CD14-positive monocyte (primary cell): Measurements from ENCODE around the gene ASCC2. TPM values are rescaled to one million over a fixed set of nuclear protein-coding genes. Genes with fewer than 3 reads are reported as not detected.

Experiments used
- DNase-seq, 3 donors: peaks; one replicate each; pipeline ENCODE4 v3.0.0-alpha.2; 2011 to 2022
- H2AFZ ChIP-seq: 2 replicates; pipeline ENCODE4 v1.6.0; 2012; ENCODE audit warnings: mild to moderate bottlenecking, low read depth, low read length, inconsistent platforms; ENCODE audit not compliant: insufficient read depth, poor library complexity, severe bottlenecking
- H3K27ac ChIP-seq, 2 donors: 1 replicate in 1 of 2; 2 replicates in 1 of 2; pipeline ENCODE4 v1.5.1; 2012 to 2013; ENCODE audit warnings: low read length in 2 of 2, control low read depth in 1 of 2, inconsistent platforms in 1 of 2, low read depth in 1 of 2, mild to moderate bottlenecking in 1 of 2
- H3K27me3 ChIP-seq, 2 donors: one replicate each; pipeline versions ENCODE4 v1.6.0 to v1.6.1; 2011 to 2013; ENCODE audit warnings: low read length in 2 of 2; ENCODE audit not compliant: control insufficient read depth in 2 of 2, insufficient read depth in 2 of 2
- H3K36me3 ChIP-seq, 2 donors: replicated peaks in 1 of 2; 1 replicate in 1 of 2; 2 replicates in 1 of 2; pipeline versions ENCODE4 v1.5.1 to v1.6.1; 2012 to 2013; ENCODE audit warnings: low read length in 2 of 2, control low read depth in 1 of 2, inconsistent platforms in 1 of 2, mild to moderate bottlenecking in 1 of 2; ENCODE audit not compliant: insufficient read depth in 2 of 2, control insufficient read depth in 1 of 2
- H3K4me1 ChIP-seq, 2 donors: 1 replicate in 1 of 2; 2 replicates in 1 of 2; pipeline versions ENCODE4 v1.5.1 to v1.6.1; 2012 to 2013; ENCODE audit warnings: low read length in 2 of 2, control low read depth in 1 of 2, inconsistent platforms in 1 of 2, mild to moderate bottlenecking in 1 of 2, moderate library complexity in 1 of 2; ENCODE audit not compliant: insufficient read depth in 2 of 2, control insufficient read depth in 1 of 2
- H3K4me2 ChIP-seq: replicated peaks from 2 replicates; pipeline ENCODE3; 2012; ENCODE audit warnings: low read length, moderate library complexity, mild to moderate bottlenecking; ENCODE audit not compliant: poor library complexity, severe bottlenecking; ENCODE audit errors: extremely low read depth
- H3K4me3 ChIP-seq, 3 experiments: fragments of 200-600 bp in 1 of 3; sonication (generic) in 1 of 3; replicated peaks in 1 of 3; 1 replicate in 2 of 3; 2 replicates in 1 of 3; pipeline ENCODE4 v1.5.1; 2011 to 2013; ENCODE audit warnings: low read length in 3 of 3, mild to moderate bottlenecking in 3 of 3, control low read depth in 2 of 3, low read depth in 2 of 3, inconsistent platforms in 1 of 3, moderate library complexity in 1 of 3
- H3K79me2 ChIP-seq: 2 replicates; pipeline ENCODE4 v1.6.0; 2012; ENCODE audit warnings: mild to moderate bottlenecking, control low read depth, inconsistent platforms, low read length, moderate library complexity; ENCODE audit not compliant: insufficient read depth
- H3K9ac ChIP-seq: 2 replicates; pipeline ENCODE4 v1.6.0; 2017; ENCODE audit warnings: low read length, mild to moderate bottlenecking; ENCODE audit not compliant: insufficient read depth, poor library complexity, severe bottlenecking
- H3K9me3 ChIP-seq, 2 donors: replicated peaks in 1 of 2; 1 replicate in 1 of 2; 2 replicates in 1 of 2; pipeline versions ENCODE4 v1.5.1 to v1.6.1; 2012 to 2013; ENCODE audit warnings: low read length in 2 of 2, control low read depth in 1 of 2; ENCODE audit not compliant: control insufficient read depth in 1 of 2, insufficient read depth in 1 of 2
- H4K20me1 ChIP-seq: 2 replicates; pipeline ENCODE4 v1.6.0; 2012; ENCODE audit warnings: mild to moderate bottlenecking, low read length, control low read depth, moderate library complexity; ENCODE audit not compliant: insufficient read depth
- H3K27ac Mint-ChIP-seq, 7 donors: one replicate each; pipeline ENCODE4 v1.8.0; 2020; ENCODE audit warnings: mild to moderate bottlenecking in 7 of 7, mixed read lengths in 7 of 7, moderate library complexity in 6 of 7, inconsistent platforms in 2 of 7
- H3K27me3 Mint-ChIP-seq, 3 donors: one replicate each; pipeline ENCODE4 v1.8.0; 2021 to 2022; ENCODE audit warnings: low read depth in 3 of 3, mild to moderate bottlenecking in 3 of 3, mixed read lengths in 3 of 3, moderate library complexity in 3 of 3, inconsistent platforms in 1 of 3
- H3K36me3 Mint-ChIP-seq, 2 donors: one replicate each; pipeline ENCODE4 v1.8.0; 2020; ENCODE audit warnings: mixed read lengths in 2 of 2, inconsistent platforms in 1 of 2, mild to moderate bottlenecking in 1 of 2
- H3K4me1 Mint-ChIP-seq: one replicate; pipeline ENCODE4 v1.8.0; 2020; ENCODE audit warnings: mild to moderate bottlenecking, mixed read lengths
- H3K4me3 Mint-ChIP-seq, 2 donors: one replicate each; pipeline ENCODE4 v1.8.0; 2020; ENCODE audit warnings: mild to moderate bottlenecking in 2 of 2, mixed read lengths in 2 of 2, moderate library complexity in 1 of 2
- H3K9me3 Mint-ChIP-seq, 7 donors: one replicate each; pipeline ENCODE4 v1.8.0; 2020 to 2022; ENCODE audit warnings: mixed read lengths in 7 of 7, mild to moderate bottlenecking in 6 of 7, moderate library complexity in 6 of 7, inconsistent platforms in 2 of 7
- CTCF ChIP-seq: fragments of 200-600 bp; IDR thresholded peaks from one replicate; pipeline ENCODE4 v1.8.0; 2022; ENCODE audit warnings: antibody characterized with exemption, mild to moderate bottlenecking
- WGBS: methylation state at CpG from one replicate; pipeline ENCODE4 v1.1.5; 2013; ENCODE audit warnings: missing lambda C conversion rate; ENCODE audit not compliant: insufficient coverage; 5-methylcytosine and 5-hydroxymethylcytosine counted together
- intact Hi-C, 2 donors: fragments of 100-400 bp; cut with micrococcal nuclease; formaldehyde crosslinking; loops; one replicate each; pipeline versions ENCODE4 v1.15.0 to v1.15.1; 2023
- polyA plus RNA-seq, 3 donors: library from polyadenylated mRNA; depleted of rRNA in 1 of 3; unstranded in 2 of 3; stranded (reverse) in 1 of 3; fragments of 300-500 nt in 2 of 3; fragments of >200 nt in 1 of 3; fragmentation: Illumina TruSeq in 2 of 3; gene quantifications; 1 replicate in 2 of 3; 2 replicates in 1 of 3; pipeline ENCODE4 v1.2.3, GENCODE V29; 2012 to 2021

ASCC2 gene
- polyA plus RNA-seq, 3 donors, result 23.8 to 77.2 (median 39.6) TPM

GRCh38 chr22:29846290-29846689, 8.2 kb upstream of the ASCC2 start:
- H3K4me1 Mint-ChIP-seq, result peaks cover 13% of the 10 kb centered on the region
- Histone ChIP-seq H2AFZ (no peak overlapping the region), H3K27ac (no peak overlapping the region), H3K4me3 (no peak overlapping the region), H3K4me2 (no peak overlapping the region), H3K27me3 (no peaks in the 10 kb centered on the region), H3K4me1 (peaks cover 13 to 16% of the 10 kb centered on the region in 2 donors), H3K79me2 (no peaks in the 10 kb centered on the region), H4K20me1 (no peaks in the 10 kb centered on the region), H3K9ac (no peak overlapping the region), H3K9me3 (peaks cover 0 to 10% of the 10 kb centered on the region in 2 donors), H3K36me3 (no peaks in the 10 kb centered on the region)
- peaks cover 0 to 15% (median 6%) of the 10 kb centered on the region in 7 donors for H3K9me3 Mint-ChIP-seq
- DNase-seq, result no peak
- no peak overlapping the region for H3K4me3 Mint-ChIP-seq
- no peak for TF ChIP-seq CTCF
- intact Hi-C loops, result no loop called here
- WGBS, result 86% methylated on average over 2 of the region's 2 CpGs
- no peak overlapping the region for H3K27ac Mint-ChIP-seq
- H3K27me3 Mint-ChIP-seq, result peaks cover 0 to 4% (median 0%) of the 10 kb centered on the region in 3 donors
- peaks cover 2 to 3% of the 10 kb centered on the region in 2 donors for H3K36me3 Mint-ChIP-seq

- H2AFZ ChIP-seq, result no peak overlapping the region
- no peaks in the 10 kb centered on the region for H3K27me3 ChIP-seq
- no peak overlapping the region for H3K4me3 ChIP-seq
- peaks cover 17% of the 10 kb centered on the region for H3K4me1 Mint-ChIP-seq
- peaks cover 2 to 3% of the 10 kb centered on the region in 2 donors for H3K36me3 Mint-ChIP-seq
- 100% methylated on average over 2 of the region's 2 CpGs for WGBS
- peaks cover 13 to 17% of the 10 kb centered on the region in 2 donors for H3K4me1 ChIP-seq
- no peak overlapping the region for H3K4me3 Mint-ChIP-seq
- no peaks in the 10 kb centered on the region for H4K20me1 ChIP-seq
- H3K9ac ChIP-seq, result no peak overlapping the region
- intact Hi-C loops, result no loop called here
- no peaks in the 10 kb centered on the region for H3K36me3 ChIP-seq
- no peak for TF ChIP-seq CTCF
- H3K27ac ChIP-seq, result no peak overlapping the region
- H3K9me3 ChIP-seq, result peaks cover 0 to 10% of the 10 kb centered on the region in 2 donors
- H3K9me3 Mint-ChIP-seq, result peaks cover 1 to 15% (median 6%) of the 10 kb centered on the region in 7 donors
- DNase-seq, result peak; percentile 20 to 54 (median 53)
- H3K79me2 ChIP-seq, result peaks cover 3% of the 10 kb centered on the region
- no peak overlapping the region for H3K27ac Mint-ChIP-seq
- peaks cover 0 to 2% (median 0%) of the 10 kb centered on the region in 3 donors for H3K27me3 Mint-ChIP-seq
- H3K4me2 ChIP-seq, result no peak overlapping the region
Observed at GRCh38 chr22:29842740-29843139, 4.7 kb upstream of the ASCC2 start.
